ENCODE measurements around the gene SUSD6. TPM values are rescaled to one million over a fixed set of nuclear protein-coding genes. Genes with fewer than 3 reads are reported as not detected.

Gene SUSD6
- total RNA-seq, 1 donor from 2014 or later: 34.7 TPM

DNA sequence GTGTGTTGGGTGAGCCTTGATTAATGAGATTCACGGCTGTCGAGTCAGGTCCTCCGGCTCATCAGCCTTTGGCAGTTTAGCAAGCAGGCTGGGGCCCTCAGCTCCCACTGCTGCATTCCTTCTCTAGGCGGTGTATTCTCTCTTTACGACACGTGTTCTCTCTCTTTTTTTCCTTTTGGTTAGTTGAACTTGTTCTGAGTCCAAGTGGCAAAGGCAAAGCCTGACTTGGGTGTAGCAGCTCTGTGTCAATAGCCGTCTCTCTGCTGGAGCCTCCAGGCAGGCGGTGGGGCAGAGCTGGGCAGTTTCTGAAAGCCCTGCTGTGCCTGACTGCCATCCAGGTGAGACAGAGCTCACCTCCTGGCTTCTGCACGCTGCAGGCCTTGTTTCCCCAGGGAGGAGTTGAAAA lies 46.6 kb downstream of the SUSD6 start:
- no peak for DNase-seq (ENCODE audit: low spot score in 2 of 2, unreplicated experiment in 2 of 2)
- H3K4me1 Mint-ChIP-seq: peaks cover 49% of the 10 kb centered on the region
- peak overlapping the region; percentile 99 for H3K27ac Mint-ChIP-seq
- H3K9me3 Mint-ChIP-seq: no peaks in the 10 kb centered on the region
- TF ChIP-seq, protein P1, sequence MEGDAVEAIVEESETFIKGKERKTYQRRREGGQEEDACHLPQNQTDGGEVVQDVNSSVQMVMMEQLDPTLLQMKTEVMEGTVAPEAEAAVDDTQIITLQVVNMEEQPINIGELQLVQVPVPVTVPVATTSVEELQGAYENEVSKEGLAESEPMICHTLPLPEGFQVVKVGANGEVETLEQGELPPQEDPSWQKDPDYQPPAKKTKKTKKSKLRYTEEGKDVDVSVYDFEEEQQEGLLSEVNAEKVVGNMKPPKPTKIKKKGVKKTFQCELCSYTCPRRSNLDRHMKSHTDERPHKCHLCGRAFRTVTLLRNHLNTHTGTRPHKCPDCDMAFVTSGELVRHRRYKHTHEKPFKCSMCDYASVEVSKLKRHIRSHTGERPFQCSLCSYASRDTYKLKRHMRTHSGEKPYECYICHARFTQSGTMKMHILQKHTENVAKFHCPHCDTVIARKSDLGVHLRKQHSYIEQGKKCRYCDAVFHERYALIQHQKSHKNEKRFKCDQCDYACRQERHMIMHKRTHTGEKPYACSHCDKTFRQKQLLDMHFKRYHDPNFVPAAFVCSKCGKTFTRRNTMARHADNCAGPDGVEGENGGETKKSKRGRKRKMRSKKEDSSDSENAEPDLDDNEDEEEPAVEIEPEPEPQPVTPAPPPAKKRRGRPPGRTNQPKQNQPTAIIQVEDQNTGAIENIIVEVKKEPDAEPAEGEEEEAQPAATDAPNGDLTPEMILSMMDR (IDR thresholded peaks at IDR 0.05; ENCODE audit: unreplicated experiment): no peak
- peak overlapping the region; percentile 47 for H3K4me3 Mint-ChIP-seq
- H3K36me3 Mint-ChIP-seq: peaks cover 12% of the 10 kb centered on the region
- no peaks in the 10 kb centered on the region for H3K27me3 Mint-ChIP-seq (ENCODE audit: low read depth)

DNA sequence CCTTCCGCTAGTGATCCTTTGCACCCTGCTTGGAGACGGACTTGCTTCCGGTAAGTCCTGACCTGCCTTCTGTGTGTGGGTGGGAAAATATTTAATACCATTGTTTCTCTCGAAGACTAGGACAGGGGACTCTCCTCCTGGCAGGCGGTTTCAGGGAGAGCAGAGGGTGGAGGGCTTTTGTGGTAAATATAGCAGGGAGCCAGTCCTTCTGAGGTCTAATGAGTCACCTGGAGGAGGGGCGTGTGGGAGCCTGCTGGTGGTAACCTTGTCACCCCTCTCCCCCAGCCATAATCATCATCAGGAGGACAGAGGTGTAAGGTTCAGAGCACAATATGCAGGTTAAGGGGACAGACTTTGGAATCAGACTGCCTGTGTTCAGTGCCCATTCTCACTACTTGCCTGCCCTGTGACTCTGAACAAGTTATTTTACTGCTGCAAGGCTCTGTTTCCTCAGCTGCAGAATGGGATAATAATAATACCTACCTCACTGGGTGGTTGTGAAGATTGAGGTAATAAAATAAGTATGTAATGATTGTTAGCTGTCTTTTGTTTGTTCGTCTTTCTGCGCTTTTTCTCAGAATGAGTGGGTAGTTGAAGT lies 47.4 kb downstream of the SUSD6 start:
- DNase-seq (ENCODE audit: low spot score in 2 of 2, unreplicated experiment in 2 of 2): no peak
- Mint-ChIP-seq H3K9me3 (no peaks in the 10 kb centered on the region), H3K27ac (peak overlapping the region; percentile 99)

DNA sequence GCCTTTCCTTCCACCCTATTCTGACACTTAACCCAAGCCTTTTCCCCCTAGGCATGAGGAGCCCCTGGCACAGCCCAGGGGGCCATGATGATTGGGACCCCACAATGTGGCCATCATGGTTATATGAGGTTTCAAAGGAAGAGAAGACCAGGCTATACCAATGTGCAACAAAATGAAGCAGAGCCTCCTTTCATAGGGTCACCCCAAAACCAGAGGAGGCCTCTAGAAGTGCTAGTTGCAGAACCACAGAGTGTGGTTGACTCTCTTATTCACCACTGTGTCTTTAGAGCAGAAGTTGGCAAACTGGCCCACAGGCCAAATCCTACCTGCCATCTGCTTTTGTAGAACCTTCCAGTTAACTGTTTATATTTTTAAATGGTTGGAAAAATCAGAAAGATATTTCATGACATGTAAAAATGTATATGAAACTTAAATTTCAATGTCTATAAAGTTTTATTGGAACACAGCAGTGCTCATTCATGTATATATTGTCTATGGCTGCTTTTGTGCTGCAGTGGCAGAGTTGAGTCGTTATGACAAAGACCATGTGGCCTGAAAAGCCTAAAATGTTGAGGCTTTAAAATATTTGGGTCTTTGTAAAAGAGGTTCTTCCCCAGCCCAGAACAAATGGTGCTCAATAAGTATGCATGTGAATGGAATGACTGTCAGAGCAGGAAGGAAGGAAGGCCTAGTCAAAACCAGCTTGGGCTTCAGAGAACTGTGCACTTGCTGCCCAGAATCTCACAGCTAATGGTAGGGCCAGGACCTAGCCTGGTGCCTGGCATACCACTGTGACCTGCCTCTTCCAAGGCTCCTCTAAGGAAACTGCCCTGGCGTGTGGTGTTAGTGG lies 49.2 kb downstream of the SUSD6 start:
- peak overlapping the region; percentile 6 for H3K27ac Mint-ChIP-seq
- DNase-seq (ENCODE audit: low spot score in 2 of 2, unreplicated experiment in 2 of 2): no peak

More for the DNA sequence above, 47.4 kb downstream of the SUSD6 start:
- Mint-ChIP-seq H3K4me3 (peak overlapping the region; percentile 47), H3K27me3 (ENCODE audit: low read depth) (no peaks in the 10 kb centered on the region), H3K4me1 (peaks cover 53% of the 10 kb centered on the region), H3K36me3 (peaks cover 12% of the 10 kb centered on the region)
- TF ChIP-seq, protein P1 (IDR thresholded peaks at IDR 0.05; ENCODE audit: unreplicated experiment): no peak

DNA sequence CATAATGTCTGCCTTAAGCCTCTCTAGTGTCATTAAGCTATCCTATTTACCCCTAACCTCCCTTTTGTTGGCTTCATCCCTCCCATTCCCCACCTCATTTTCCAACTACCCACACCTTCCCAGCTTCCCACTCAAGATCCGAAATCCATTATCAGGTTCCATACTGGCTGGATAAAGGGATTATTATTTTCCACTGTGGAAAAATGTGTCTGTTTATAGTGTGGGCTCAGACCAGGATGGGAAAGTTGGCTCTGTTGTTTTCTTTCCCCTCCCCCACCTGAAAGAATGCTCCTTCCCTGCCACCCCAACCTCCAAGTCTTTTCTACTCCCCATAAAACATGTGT lies 49.8 kb downstream of the SUSD6 start:
- Mint-ChIP-seq H3K27ac (peak overlapping the region; percentile 75), H3K27me3 (ENCODE audit: low read depth) (no peaks in the 10 kb centered on the region), H3K4me1 (peaks cover 68% of the 10 kb centered on the region), H3K4me3 (no peak overlapping the region), H3K36me3 (peaks cover 12% of the 10 kb centered on the region), H3K9me3 (no peaks in the 10 kb centered on the region)
- TF ChIP-seq, protein P1 (IDR thresholded peaks at IDR 0.05; ENCODE audit: unreplicated experiment): no peak
- DNase-seq (ENCODE audit: low spot score in 2 of 2, unreplicated experiment in 2 of 2): no peak

More for the DNA sequence above, 49.2 kb downstream of the SUSD6 start:
- TF ChIP-seq, protein P1 (IDR thresholded peaks at IDR 0.05; ENCODE audit: unreplicated experiment): no peak
- Mint-ChIP-seq H3K27me3 (ENCODE audit: low read depth) (no peaks in the 10 kb centered on the region), H3K4me1 (peaks cover 62% of the 10 kb centered on the region), H3K9me3 (no peaks in the 10 kb centered on the region), H3K36me3 (peaks cover 12% of the 10 kb centered on the region), H3K4me3 (no peak overlapping the region)

DNA sequence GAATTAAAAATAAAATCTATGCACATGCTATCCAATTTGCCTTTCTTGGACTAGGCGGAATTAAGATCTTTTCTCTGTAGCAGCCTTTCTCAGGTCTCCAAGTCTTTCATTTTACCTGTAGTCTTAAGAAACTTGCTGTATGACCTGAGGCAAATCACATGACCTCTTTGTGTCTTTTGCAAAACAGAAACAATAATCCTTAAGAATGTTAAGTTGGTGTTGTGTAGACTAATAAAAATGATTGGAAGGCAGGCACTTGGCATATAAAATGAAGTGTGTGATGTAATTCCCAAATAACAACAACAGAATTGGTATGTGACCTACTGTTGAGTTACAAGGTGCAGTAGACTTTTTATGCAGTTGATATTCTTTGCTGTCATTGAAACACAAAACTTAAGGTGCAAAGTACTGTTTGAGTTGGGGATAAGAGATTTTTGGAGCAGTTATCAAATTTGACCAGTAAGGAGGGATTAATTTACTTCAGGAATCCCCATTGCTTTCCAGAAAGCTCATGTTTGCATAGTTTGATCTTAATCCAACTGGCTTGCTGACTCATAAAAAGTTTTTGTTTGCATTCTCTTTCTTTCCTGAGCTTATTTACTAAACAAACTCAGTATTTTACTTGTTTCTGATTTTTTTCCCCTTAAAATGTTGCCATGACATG lies 51.4 kb downstream of the SUSD6 start:
- H3K4me3 Mint-ChIP-seq: no peak overlapping the region

More for the DNA sequence above, 51.4 kb downstream of the SUSD6 start:
- no peaks in the 10 kb centered on the region for H3K27me3 Mint-ChIP-seq (ENCODE audit: low read depth)
- H3K36me3 Mint-ChIP-seq: peaks cover 16% of the 10 kb centered on the region
- peaks cover 74% of the 10 kb centered on the region for H3K4me1 Mint-ChIP-seq
- DNase-seq (ENCODE audit: low spot score in 2 of 2, unreplicated experiment in 2 of 2): no peak
- TF ChIP-seq, protein P1 (IDR thresholded peaks at IDR 0.05; ENCODE audit: unreplicated experiment): no peak
- peak overlapping the region; percentile 81 for H3K27ac Mint-ChIP-seq
- no peaks in the 10 kb centered on the region for H3K9me3 Mint-ChIP-seq

Measured in mesothelial cell of epicardium (in vitro differentiated cells).